ENCODE data around the gene ZNF595.

ZNF595 gene

GRCh38 chr4:124275-125081 is 71.4 kb downstream of the ZNF595 start, which contains the start of gene ZNF718:
Gene ZNF718 (plus strand): TSS chr4:124501. CDS start chr4:124671, 170 bp downstream.
- H3K4me3 ChIP-seq (ENCODE audit: low read depth, low read length), result peak within 1 kb of the TSS; percentile 72
- TF ChIP-seq CTCF (IDR thresholded peaks at IDR 0.05; ENCODE audit: low read depth, low read length), result no peak

DNA sequence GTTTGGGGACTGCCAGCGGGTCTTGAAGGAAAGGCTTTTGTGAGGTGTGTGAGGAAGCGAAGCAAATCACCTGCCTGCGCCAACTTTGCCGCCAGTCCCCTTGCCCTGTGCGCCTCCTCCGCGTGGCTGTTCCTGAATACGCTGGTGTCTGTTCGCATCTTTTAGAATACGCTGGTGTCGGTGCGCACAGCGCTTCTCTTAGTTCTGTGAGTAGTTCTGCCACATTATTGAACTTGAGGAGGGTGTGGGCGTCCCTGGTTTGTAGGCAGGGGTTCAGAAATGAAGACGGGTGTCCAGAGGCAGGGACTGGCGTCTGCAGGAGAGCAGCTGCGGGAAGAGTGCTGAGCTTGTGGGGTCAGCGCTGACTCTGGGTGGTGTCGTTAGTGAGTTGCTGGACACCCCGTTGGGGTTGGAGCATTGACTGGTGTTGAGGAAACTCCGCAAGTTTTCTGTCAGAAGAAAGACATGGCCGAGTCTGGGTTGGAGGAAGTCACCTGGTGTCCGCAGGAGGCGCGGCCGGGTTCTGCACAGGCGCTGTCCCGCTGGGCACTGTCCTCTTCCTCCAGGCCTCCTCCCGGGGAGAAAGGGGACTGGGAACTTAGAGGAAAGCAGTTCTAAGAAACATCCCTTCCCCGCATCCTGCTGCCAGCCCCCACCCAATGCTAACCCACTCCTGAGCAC is 72.1 kb downstream of the ZNF595 start:
- peak overlapping the region; percentile 72 for H3K4me3 ChIP-seq (ENCODE audit: low read depth, low read length)
- no peak for TF ChIP-seq CTCF (IDR thresholded peaks at IDR 0.05; ENCODE audit: low read depth, low read length)

DNA sequence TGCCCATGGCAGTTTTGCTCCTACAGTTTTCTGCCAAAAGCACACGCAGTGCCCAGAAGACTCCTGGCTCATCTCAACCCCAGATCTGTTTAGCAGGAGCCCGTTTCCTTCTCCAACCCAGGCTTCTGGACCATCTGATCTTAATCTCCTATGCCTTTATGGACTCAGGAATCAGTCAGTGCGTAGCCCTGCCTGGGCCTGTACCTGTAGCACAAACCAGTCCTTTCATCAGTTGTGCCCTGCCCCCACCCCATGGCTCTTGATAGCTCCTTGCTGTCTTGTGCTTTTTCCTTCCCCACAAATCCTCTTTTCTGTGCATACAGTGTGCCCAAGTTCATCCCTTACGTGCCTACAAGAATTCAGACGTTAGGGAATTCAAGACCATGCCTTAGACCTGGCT is 72.7 kb downstream of the ZNF595 start:
- no peak for TF ChIP-seq CTCF (IDR thresholded peaks at IDR 0.05; ENCODE audit: low read depth, low read length)
- peak overlapping the region; percentile 72 for H3K4me3 ChIP-seq (ENCODE audit: low read depth, low read length)

DNA sequence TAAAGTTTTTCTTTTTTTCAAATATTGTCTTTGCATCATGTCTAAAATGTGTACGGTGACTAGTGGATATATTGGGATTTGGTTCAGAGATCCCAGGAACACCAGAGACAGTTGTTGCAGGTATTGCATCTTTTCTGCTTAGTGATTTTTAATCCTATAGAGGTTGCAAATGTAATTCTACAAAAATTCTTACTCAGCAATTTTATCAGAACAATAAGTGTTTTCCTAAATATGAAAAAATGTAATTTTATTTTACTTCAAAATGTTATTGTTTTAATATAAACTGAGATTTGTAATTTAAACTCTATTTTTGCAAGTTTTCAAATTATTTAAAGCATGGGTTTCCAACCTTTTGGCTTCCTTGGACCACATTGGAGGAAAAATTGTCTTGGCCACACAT is 79.4 kb downstream of the ZNF595 start:
- TF ChIP-seq CTCF (IDR thresholded peaks at IDR 0.05; ENCODE audit: low read depth, low read length), result no peak
- H3K4me3 ChIP-seq (ENCODE audit: low read depth, low read length), result no peak overlapping the region
